ENCODE results near the gene ABCD1. TPM values are rescaled to one million over a fixed set of nuclear protein-coding genes. Genes with fewer than 3 reads are reported as not detected.
"Not testable (repeated sequence)": the region's sequence is repeated elsewhere in the genome, so short reads cannot be mapped to it uniquely, and the experiment has no call there.

Gene ABCD1
- total RNA-seq, 1 donor from 2014 or later: 6.6 TPM

DNA sequence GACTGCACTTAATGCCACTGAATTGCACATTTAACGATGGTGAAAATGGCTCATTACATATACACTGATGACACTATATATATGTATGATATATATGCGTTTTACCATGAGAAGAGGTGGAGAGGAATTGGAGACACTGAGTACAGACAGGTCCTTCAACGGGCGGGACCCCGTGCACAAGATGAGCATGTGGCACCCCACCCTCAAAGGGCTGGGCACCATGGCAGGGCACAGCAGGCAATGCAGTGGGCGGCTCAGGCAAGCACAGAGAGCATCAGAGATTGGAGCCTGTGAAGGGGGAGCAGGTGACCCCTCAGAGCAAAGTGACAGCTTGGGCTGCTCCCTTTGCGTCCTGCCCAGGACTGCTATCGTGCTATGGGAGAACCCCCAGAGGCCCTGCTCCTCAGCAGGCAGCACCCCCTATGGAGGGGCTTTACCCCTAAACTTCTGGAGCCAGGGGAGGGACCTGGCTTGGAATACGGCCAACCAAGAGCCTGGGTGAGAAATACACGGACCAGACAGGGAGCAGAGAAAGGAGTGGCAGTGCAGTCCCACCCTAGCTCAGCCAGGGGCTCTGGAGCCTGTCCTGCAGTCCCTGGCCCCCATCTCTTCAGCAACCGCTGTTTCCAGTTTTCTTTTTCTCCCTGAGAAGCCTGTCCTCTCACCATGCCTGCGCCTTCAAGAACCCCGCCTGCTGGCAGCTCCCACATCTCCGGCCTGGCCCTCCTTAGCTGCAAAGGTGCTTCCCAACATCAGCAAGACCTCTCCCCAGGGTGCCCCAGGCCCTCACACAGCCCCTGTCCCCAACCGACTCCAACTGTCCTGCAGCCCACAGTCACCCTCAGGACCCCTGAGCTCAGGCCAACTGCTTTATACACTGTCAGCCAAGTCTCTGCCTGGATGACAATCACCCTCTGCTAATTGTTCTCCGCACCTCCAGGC is 26.5 kb upstream of the ABCD1 start:
- TF ChIP-seq, protein P1, sequence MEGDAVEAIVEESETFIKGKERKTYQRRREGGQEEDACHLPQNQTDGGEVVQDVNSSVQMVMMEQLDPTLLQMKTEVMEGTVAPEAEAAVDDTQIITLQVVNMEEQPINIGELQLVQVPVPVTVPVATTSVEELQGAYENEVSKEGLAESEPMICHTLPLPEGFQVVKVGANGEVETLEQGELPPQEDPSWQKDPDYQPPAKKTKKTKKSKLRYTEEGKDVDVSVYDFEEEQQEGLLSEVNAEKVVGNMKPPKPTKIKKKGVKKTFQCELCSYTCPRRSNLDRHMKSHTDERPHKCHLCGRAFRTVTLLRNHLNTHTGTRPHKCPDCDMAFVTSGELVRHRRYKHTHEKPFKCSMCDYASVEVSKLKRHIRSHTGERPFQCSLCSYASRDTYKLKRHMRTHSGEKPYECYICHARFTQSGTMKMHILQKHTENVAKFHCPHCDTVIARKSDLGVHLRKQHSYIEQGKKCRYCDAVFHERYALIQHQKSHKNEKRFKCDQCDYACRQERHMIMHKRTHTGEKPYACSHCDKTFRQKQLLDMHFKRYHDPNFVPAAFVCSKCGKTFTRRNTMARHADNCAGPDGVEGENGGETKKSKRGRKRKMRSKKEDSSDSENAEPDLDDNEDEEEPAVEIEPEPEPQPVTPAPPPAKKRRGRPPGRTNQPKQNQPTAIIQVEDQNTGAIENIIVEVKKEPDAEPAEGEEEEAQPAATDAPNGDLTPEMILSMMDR (conservative IDR thresholded peaks at IDR 0.05): no peak
- peaks cover 5% of the 10 kb centered on the region for H3K36me3 Mint-ChIP-seq (ENCODE audit: low read depth)
- no peaks in the 10 kb centered on the region for H3K9me3 Mint-ChIP-seq
- peak overlapping the region; percentile 68 for H3K4me3 Mint-ChIP-seq
- no peak overlapping the region for H3K27ac Mint-ChIP-seq (ENCODE audit: unreplicated experiment)
- peaks cover 14% of the 10 kb centered on the region for H3K27me3 Mint-ChIP-seq (ENCODE audit: low read depth)
- peaks cover 6% of the 10 kb centered on the region for H3K4me1 Mint-ChIP-seq
- DNase-seq (ENCODE audit: low read depth, low spot score): no peak

DNA sequence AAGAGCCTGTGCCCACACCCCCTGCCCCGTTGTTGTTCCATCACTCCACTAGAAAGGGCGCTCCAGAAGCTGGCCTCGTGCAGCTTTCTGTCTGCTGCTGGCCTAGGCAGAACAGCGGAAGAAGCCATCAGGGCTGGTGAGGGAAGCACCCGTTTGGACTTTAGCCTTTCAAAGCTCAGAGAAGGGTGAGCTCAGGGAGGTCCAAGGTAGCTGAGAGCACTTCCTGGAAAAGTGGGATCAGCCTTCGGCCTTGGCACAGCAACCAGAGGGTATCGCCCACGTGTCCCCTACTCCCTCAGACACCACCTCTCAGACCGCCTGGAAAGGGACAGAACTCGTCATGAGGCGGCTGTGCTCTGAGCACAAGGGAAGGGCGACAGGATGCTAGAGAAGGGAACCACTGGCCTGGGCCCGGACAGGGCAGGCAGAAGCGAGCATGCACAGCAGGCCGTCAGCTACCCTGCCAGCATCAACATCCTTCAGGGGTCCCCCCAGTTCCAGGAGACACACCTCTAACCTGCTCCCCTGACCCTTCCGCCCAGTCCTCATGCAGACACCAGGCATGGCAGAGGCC is 25.4 kb upstream of the ABCD1 start:
- H3K27ac Mint-ChIP-seq (ENCODE audit: unreplicated experiment); H3K36me3 Mint-ChIP-seq (ENCODE audit: low read depth); H3K9me3 Mint-ChIP-seq; H3K4me1 Mint-ChIP-seq; DNase-seq (ENCODE audit: low read depth, low spot score): not testable (repeated sequence)
- Mint-ChIP-seq H3K27me3 (ENCODE audit: low read depth) (peaks cover 14% of the 10 kb centered on the region), H3K4me3 (peak overlapping the region; percentile 19)

DNA sequence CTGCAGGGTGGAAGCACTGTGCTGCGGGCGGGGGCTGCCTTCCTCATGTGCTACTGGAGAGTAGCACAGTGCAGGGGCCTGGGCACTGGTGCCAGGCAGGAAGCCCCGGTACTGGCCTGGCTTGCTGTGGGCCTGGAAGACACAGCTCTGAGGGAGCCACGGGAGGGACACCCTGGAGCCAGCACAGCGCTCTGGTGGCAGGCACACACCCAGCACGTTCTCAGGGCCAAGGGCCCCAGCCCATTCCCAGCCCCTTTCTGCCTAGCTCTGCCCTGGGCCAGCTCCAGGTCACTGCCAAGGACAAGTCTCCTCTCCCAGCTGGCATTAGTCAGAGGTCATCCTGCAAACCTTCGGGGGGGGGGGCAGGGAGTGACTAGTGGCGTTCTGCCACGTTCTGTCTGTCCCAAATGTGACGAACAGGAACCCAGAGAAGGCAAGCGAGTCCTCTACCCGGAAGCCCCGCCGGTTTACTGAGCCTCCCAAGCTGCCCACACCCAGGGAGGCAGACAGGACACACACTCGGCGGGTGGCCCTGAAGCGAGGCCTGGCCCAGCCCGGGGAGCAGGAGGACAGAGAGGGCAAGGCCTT is 24.8 kb upstream of the ABCD1 start:
- H3K9me3 Mint-ChIP-seq; H3K4me1 Mint-ChIP-seq; H3K4me3 Mint-ChIP-seq; DNase-seq (ENCODE audit: low read depth, low spot score); H3K36me3 Mint-ChIP-seq (ENCODE audit: low read depth); H3K27ac Mint-ChIP-seq (ENCODE audit: unreplicated experiment): not testable (repeated sequence)
- peaks cover 14% of the 10 kb centered on the region for H3K27me3 Mint-ChIP-seq (ENCODE audit: low read depth)

DNA sequence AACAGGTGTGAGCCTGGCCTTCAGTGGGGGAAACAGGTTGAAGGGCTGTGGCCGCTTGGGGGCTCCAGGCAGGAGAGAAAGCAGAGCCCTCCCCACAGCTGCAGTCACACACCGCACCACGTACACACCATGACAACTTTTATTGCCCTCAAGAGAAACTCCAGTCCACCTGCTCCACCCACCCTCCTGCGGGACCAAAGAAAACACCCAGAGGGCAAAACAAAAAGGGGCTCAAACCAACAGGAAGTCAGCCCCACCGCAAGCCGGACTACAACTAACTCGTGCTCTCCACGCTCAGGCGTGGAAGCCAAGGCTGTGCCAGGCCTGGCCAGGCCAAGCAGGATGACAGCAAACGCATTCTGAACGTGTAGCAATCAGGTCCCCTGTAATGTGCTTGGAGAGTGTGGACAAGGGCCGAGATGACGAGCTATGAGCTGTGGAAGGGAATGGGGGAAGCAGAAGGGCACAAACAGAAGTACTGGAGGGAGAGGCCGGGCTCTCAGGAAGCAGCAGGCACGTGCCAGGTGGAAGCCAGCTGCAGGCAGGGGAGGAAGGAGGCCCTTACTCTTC is 24.2 kb upstream of the ABCD1 start:
- TF ChIP-seq, protein P1 (conservative IDR thresholded peaks at IDR 0.05): no peak
- no peak for DNase-seq (ENCODE audit: low read depth, low spot score)
- peaks cover 6% of the 10 kb centered on the region for H3K4me1 Mint-ChIP-seq
- H3K36me3 Mint-ChIP-seq (ENCODE audit: low read depth): peaks cover 5% of the 10 kb centered on the region
- no peak overlapping the region for H3K4me3 Mint-ChIP-seq
- peaks cover 14% of the 10 kb centered on the region for H3K27me3 Mint-ChIP-seq (ENCODE audit: low read depth)
- no peaks in the 10 kb centered on the region for H3K9me3 Mint-ChIP-seq
- no peak overlapping the region for H3K27ac Mint-ChIP-seq (ENCODE audit: unreplicated experiment)

DNA sequence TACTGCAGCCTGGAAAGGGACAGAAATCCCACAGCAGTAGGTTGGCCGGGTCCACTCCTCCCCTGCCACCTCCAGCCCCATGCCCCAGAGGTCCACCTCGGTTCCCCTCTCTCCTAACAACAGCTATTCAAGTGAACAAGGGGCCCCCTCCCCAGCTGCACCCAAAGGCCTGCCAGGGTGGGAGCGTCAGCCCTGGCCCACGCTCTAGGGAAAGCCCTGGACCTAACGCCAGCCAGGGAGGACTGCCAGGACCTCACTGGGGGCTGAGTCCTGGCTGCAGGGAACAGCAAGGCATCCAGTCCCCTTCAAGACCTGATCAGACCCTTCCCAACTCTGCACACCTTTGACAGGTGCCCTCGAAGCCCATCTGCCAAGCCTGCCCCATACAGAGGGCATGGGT is 23.7 kb upstream of the ABCD1 start:
- TF ChIP-seq, protein P1 (conservative IDR thresholded peaks at IDR 0.05): no peak
- Mint-ChIP-seq H3K36me3 (ENCODE audit: low read depth) (peaks cover 5% of the 10 kb centered on the region), H3K4me1 (peaks cover 6% of the 10 kb centered on the region), H3K27ac (ENCODE audit: unreplicated experiment) (no peak overlapping the region), H3K4me3 (no peak overlapping the region), H3K27me3 (ENCODE audit: low read depth) (peaks cover 11% of the 10 kb centered on the region), H3K9me3 (no peaks in the 10 kb centered on the region)
- no peak for DNase-seq (ENCODE audit: low read depth, low spot score)

DNA sequence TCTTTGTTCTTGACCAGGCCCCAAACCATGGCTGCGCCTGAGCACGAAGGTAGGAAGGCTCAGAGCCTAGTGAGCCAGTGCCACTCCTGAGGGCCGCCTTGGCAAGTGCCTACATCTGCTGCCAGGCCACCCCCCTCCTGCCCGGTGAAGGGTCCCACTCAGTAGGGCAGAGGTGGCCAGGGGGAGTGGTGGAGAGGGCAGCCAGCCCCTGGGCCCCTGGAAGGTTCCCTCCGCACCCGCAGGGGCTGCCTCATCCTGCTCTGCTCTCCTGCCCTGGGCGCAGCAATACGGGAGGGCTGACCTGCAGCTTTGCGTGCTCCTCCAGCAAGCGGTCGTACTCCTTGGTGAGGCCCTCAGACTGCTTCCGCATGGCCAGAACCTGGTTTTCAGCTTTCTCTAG is 22.9 kb upstream of the ABCD1 start:
- TF ChIP-seq, protein P1 (conservative IDR thresholded peaks at IDR 0.05): no peak
- H3K36me3 Mint-ChIP-seq (ENCODE audit: low read depth): peaks cover 8% of the 10 kb centered on the region
- H3K27ac Mint-ChIP-seq (ENCODE audit: unreplicated experiment): no peak overlapping the region
- H3K9me3 Mint-ChIP-seq: no peaks in the 10 kb centered on the region
- DNase-seq (ENCODE audit: low read depth, low spot score): no peak
- H3K27me3 Mint-ChIP-seq (ENCODE audit: low read depth): peaks cover 11% of the 10 kb centered on the region
- no peak overlapping the region for H3K4me3 Mint-ChIP-seq
- H3K4me1 Mint-ChIP-seq: peaks cover 6% of the 10 kb centered on the region

Data from neural crest cell (in vitro differentiated cells).